Activated naive CD8-positive, alpha-beta T cell treated with anti-CD3 and anti-CD28 coated beads for 36 hours (primary cell): Measurements from ENCODE around the gene MARCO. TPM values are rescaled to one million over a fixed set of nuclear protein-coding genes. Genes with fewer than 3 reads are reported as not detected.

Source experiments
- DNase-seq: peaks from one replicate; pipeline ENCODE4 v3.0.0; 2021
- H3K27ac Mint-ChIP-seq: one replicate; pipeline ENCODE4 v1.8.0; 2022; ENCODE audit warnings: mild to moderate bottlenecking, moderate library complexity, mixed read lengths
- H3K27me3 Mint-ChIP-seq: one replicate; pipeline ENCODE4 v1.8.0; 2022; ENCODE audit warnings: mild to moderate bottlenecking, mixed read lengths
- H3K36me3 Mint-ChIP-seq: one replicate; pipeline ENCODE4 v1.8.0; 2021; ENCODE audit warnings: mild to moderate bottlenecking, mixed read lengths
- H3K4me1 Mint-ChIP-seq: one replicate; pipeline ENCODE4 v1.8.0; 2021; ENCODE audit warnings: mixed read lengths
- H3K4me3 Mint-ChIP-seq: one replicate; pipeline ENCODE4 v1.8.0; 2022; ENCODE audit warnings: mild to moderate bottlenecking, moderate library complexity, mixed read lengths
- H3K9me3 Mint-ChIP-seq: one replicate; pipeline ENCODE4 v1.8.0; 2022; ENCODE audit warnings: mixed read lengths
- total RNA-seq, 2 experiments: library from RNA; stranded (reverse); gene quantifications; one replicate each; pipeline ENCODE4 v1.2.3, GENCODE V29; 2021

Gene MARCO
- total RNA-seq: not detected

- no peaks in the 10 kb centered on the region for H3K27me3 Mint-ChIP-seq
- H3K4me3 Mint-ChIP-seq: no peak within 1 kb of the TSS
- H3K36me3 Mint-ChIP-seq: no peaks in the 10 kb centered on the region
- DNase-seq: no peak
- H3K9me3 Mint-ChIP-seq: no peaks in the 10 kb centered on the region
- no peak within 1 kb of the TSS for H3K27ac Mint-ChIP-seq
- H3K4me1 Mint-ChIP-seq: peaks cover 7% of the 10 kb centered on the region
Observed at GRCh38 chr2:118942031-118942430, at the start of gene MARCO. Gene MARCO (plus strand): TSS chr2:118942194. CDS start chr2:118942301, 107 bp downstream.

GRCh38 chr2:118893100-118893499 is 48.9 kb upstream of the MARCO start:
- no peaks in the 10 kb centered on the region for H3K4me1 Mint-ChIP-seq
- H3K27me3 Mint-ChIP-seq: no peaks in the 10 kb centered on the region
- peaks cover 8% of the 10 kb centered on the region for H3K9me3 Mint-ChIP-seq
- no peaks in the 10 kb centered on the region for H3K36me3 Mint-ChIP-seq
- H3K27ac Mint-ChIP-seq: no peak overlapping the region
- no peak for DNase-seq
- H3K4me3 Mint-ChIP-seq: no peak overlapping the region

- Mint-ChIP-seq H3K27me3 (peaks cover 3% of the 10 kb centered on the region), H3K27ac (peak overlapping the region; percentile 72), H3K4me1 (peaks cover 16% of the 10 kb centered on the region), H3K4me3 (no peak overlapping the region), H3K36me3 (peaks cover 9% of the 10 kb centered on the region), H3K9me3 (peaks cover 7% of the 10 kb centered on the region)
- DNase-seq: no peak
Observed at GRCh38 chr2:118902266-118903028, 39.5 kb upstream of the MARCO start.

GRCh38 chr2:118903029-118903351 is 39.0 kb upstream of the MARCO start:
- Mint-ChIP-seq H3K9me3 (peaks cover 7% of the 10 kb centered on the region), H3K27ac (peak overlapping the region; percentile 42)
- no peak for DNase-seq

GRCh38 chr2:118903551-118904479 is 38.2 kb upstream of the MARCO start:
- H3K27ac Mint-ChIP-seq: no peak overlapping the region
- peaks cover 3% of the 10 kb centered on the region for H3K27me3 Mint-ChIP-seq

More at GRCh38 chr2:118903029-118903351, 39.0 kb upstream of the MARCO start:
- Mint-ChIP-seq H3K4me3 (no peak overlapping the region), H3K27me3 (peaks cover 3% of the 10 kb centered on the region), H3K4me1 (peaks cover 16% of the 10 kb centered on the region), H3K36me3 (peaks cover 9% of the 10 kb centered on the region)

GRCh38 chr2:118905206-118905605 is 36.8 kb upstream of the MARCO start:
- peaks cover 16% of the 10 kb centered on the region for H3K4me1 Mint-ChIP-seq
- H3K27me3 Mint-ChIP-seq: peaks cover 3% of the 10 kb centered on the region
- peaks cover 7% of the 10 kb centered on the region for H3K9me3 Mint-ChIP-seq
- peaks cover 9% of the 10 kb centered on the region for H3K36me3 Mint-ChIP-seq
- DNase-seq: no peak
- H3K27ac Mint-ChIP-seq: no peak overlapping the region
- no peak overlapping the region for H3K4me3 Mint-ChIP-seq

More at GRCh38 chr2:118903551-118904479, 38.2 kb upstream of the MARCO start:
- no peak for DNase-seq
- peaks cover 16% of the 10 kb centered on the region for H3K4me1 Mint-ChIP-seq
- H3K4me3 Mint-ChIP-seq: no peak overlapping the region
- H3K36me3 Mint-ChIP-seq: peaks cover 9% of the 10 kb centered on the region
- H3K9me3 Mint-ChIP-seq: peaks cover 7% of the 10 kb centered on the region

GRCh38 chr2:118906186-118906585 is 35.8 kb upstream of the MARCO start:
- peaks cover 3% of the 10 kb centered on the region for H3K27me3 Mint-ChIP-seq
- H3K4me3 Mint-ChIP-seq: no peak overlapping the region
- peaks cover 9% of the 10 kb centered on the region for H3K36me3 Mint-ChIP-seq
- DNase-seq: no peak
- peaks cover 7% of the 10 kb centered on the region for H3K9me3 Mint-ChIP-seq
- H3K4me1 Mint-ChIP-seq: peaks cover 16% of the 10 kb centered on the region
- no peak overlapping the region for H3K27ac Mint-ChIP-seq

GRCh38 chr2:118907759-118908158 is 34.2 kb upstream of the MARCO start:
- Mint-ChIP-seq H3K27ac (no peak overlapping the region), H3K4me3 (no peak overlapping the region), H3K36me3 (peaks cover 4% of the 10 kb centered on the region), H3K9me3 (peaks cover 3% of the 10 kb centered on the region), H3K27me3 (no peaks in the 10 kb centered on the region), H3K4me1 (peaks cover 9% of the 10 kb centered on the region)
- DNase-seq: no peak

- no peak overlapping the region for H3K4me3 Mint-ChIP-seq
- H3K27ac Mint-ChIP-seq: no peak overlapping the region
- H3K9me3 Mint-ChIP-seq: no peaks in the 10 kb centered on the region
Observed at GRCh38 chr2:118909191-118909590, 32.8 kb upstream of the MARCO start.

GRCh38 chr2:118911166-118911856 is 30.7 kb upstream of the MARCO start:
- no peak overlapping the region for H3K27ac Mint-ChIP-seq
- H3K4me3 Mint-ChIP-seq: no peak overlapping the region
- no peaks in the 10 kb centered on the region for H3K27me3 Mint-ChIP-seq

More at GRCh38 chr2:118909191-118909590, 32.8 kb upstream of the MARCO start:
- Mint-ChIP-seq H3K36me3 (no peaks in the 10 kb centered on the region), H3K27me3 (no peaks in the 10 kb centered on the region), H3K4me1 (no peaks in the 10 kb centered on the region)
- DNase-seq: no peak

GRCh38 chr2:118911936-118912335 is 30.1 kb upstream of the MARCO start:
- Mint-ChIP-seq H3K36me3 (no peaks in the 10 kb centered on the region), H3K27me3 (no peaks in the 10 kb centered on the region), H3K4me1 (no peaks in the 10 kb centered on the region), H3K9me3 (no peaks in the 10 kb centered on the region), H3K4me3 (no peak overlapping the region), H3K27ac (no peak overlapping the region)
- DNase-seq: no peak

More at GRCh38 chr2:118911166-118911856, 30.7 kb upstream of the MARCO start:
- Mint-ChIP-seq H3K4me1 (no peaks in the 10 kb centered on the region), H3K9me3 (no peaks in the 10 kb centered on the region), H3K36me3 (no peaks in the 10 kb centered on the region)
- DNase-seq: no peak

- H3K4me1 Mint-ChIP-seq: no peaks in the 10 kb centered on the region
- no peak overlapping the region for H3K27ac Mint-ChIP-seq
- H3K4me3 Mint-ChIP-seq: no peak overlapping the region
- no peaks in the 10 kb centered on the region for H3K27me3 Mint-ChIP-seq
- no peaks in the 10 kb centered on the region for H3K36me3 Mint-ChIP-seq
- no peak for DNase-seq
- no peaks in the 10 kb centered on the region for H3K9me3 Mint-ChIP-seq
Observed at GRCh38 chr2:118913131-118913802, 28.7 kb upstream of the MARCO start.

- no peaks in the 10 kb centered on the region for H3K27me3 Mint-ChIP-seq
- no peak overlapping the region for H3K27ac Mint-ChIP-seq
- no peaks in the 10 kb centered on the region for H3K4me1 Mint-ChIP-seq
- H3K9me3 Mint-ChIP-seq: no peaks in the 10 kb centered on the region
- no peak for DNase-seq
- no peaks in the 10 kb centered on the region for H3K36me3 Mint-ChIP-seq
- no peak overlapping the region for H3K4me3 Mint-ChIP-seq
Observed at GRCh38 chr2:118913803-118914645, 28.0 kb upstream of the MARCO start.
